ENCODE results near the gene PCSK4.
"Not testable (repeated sequence)": the region's sequence is repeated elsewhere in the genome, so short reads cannot be mapped to it uniquely, and the experiment has no call there.

- TF ChIP-seq CSRNP3 (CRISPR knock-in tag; IDR thresholded peaks at IDR 0.05); PATZ1 (CRISPR knock-in tag; IDR thresholded peaks at IDR 0.05; ENCODE audit: borderline replicate concordance); RARB (CRISPR knock-in tag; IDR thresholded peaks at IDR 0.05); ZNF8 (CRISPR knock-in tag; IDR thresholded peaks at IDR 0.05); ZFP30 (CRISPR knock-in tag; IDR thresholded peaks at IDR 0.05); ZC3H10 (CRISPR knock-in tag; IDR thresholded peaks at IDR 0.05); TSHZ2 (CRISPR knock-in tag; IDR thresholded peaks at IDR 0.05); ZNF70 (CRISPR knock-in tag; IDR thresholded peaks at IDR 0.05); ZNF565 (CRISPR knock-in tag; conservative IDR thresholded peaks at IDR 0.05; ENCODE audit: low read depth): not testable (repeated sequence)
Observed at GRCh38 chr19:1530856-1531255, 40.7 kb upstream of the PCSK4 start.

Measured in SK-N-SH treated with all-trans-retinoic acid at 6 μM for 48 hours (cell line).